Measurements from ENCODE around the gene ABCA5. TPM values are rescaled to one million over a fixed set of nuclear protein-coding genes. Genes with fewer than 3 reads are reported as not detected.

The ABCA5 gene
- total and polyA plus RNA-seq, 10 of the 15 experiments (the other 5 are each of a cell fraction or from before 2014, with no cell fraction given): 11.8 to 31.1 (median 18.1) TPM

DNA sequence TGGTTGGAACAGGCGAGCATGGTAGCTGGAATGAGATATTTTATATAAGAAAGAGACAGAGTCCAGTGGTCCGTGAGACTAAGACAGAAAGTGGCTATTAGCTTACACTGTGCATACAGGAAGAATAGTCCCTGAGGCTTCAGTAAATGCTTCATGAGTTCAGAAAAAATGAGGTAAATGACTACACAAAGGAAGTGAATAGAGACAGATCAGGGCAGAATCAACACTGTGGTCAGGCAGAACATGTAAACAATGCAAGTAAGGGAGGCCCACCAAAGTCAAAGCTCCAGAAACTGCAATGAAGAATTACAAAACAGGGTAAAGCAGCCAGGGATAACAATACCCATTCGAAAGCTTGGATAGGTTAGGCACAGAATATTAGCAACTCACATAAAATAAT is 103.1 kb downstream of the ABCA5 start:
- Histone ChIP-seq H3K79me2 (ENCODE audit: control insufficient read depth, insufficient read depth, low read length) (no peaks in the 10 kb centered on the region), H4K20me1 (ENCODE audit: control insufficient read depth, insufficient read depth) (no peaks in the 10 kb centered on the region), H3K4me3 (no peak overlapping the region), H3K27ac (ENCODE audit: control insufficient read depth, insufficient read depth) (no peak overlapping the region), H3K9ac (ENCODE audit: control insufficient read depth, insufficient read depth, low read length) (no peak overlapping the region), H3K27me3 (replicated peaks in 1 of 2; ENCODE audit: control insufficient read depth in 2 of 2, insufficient read depth in 2 of 2, low read length in 1 of 2) (no peaks in the 10 kb centered on the region), H3K4me2 (ENCODE audit: control insufficient read depth, insufficient read depth) (no peak overlapping the region; the same call in 1 of the 2 replicates), H2AFZ (ENCODE audit: control insufficient read depth, low read depth, low read length) (no peak overlapping the region), H3K36me3 (ENCODE audit: control insufficient read depth in 2 of 2, insufficient read depth in 2 of 2, low read length in 1 of 2) (no peaks in the 10 kb centered on the region), H3K4me1 (ENCODE audit: control insufficient read depth, insufficient read depth, low read length) (peaks cover 8% of the 10 kb centered on the region), H3K9me3 (replicated peaks; ENCODE audit: control insufficient read depth, insufficient read depth, low read length) (no peaks in the 10 kb centered on the region)
- ChIA-PET POLR2A (no interaction called here), SMC1A (ENCODE audit: uncharacterized antibody, unreplicated experiment) (interaction anchor here (0.5 to 3.1 kb wide), 15 partner anchors 11 to 878 kb away, joined by 3 to 13 read pairs (median 3); no protein-coding TSS in a partner anchor), RAD21 (ENCODE audit: unreplicated experiment) (interaction anchor here (1.1 to 3.1 kb wide), 6 partner anchors 11 to 447 kb away, joined by 3 to 8 read pairs (median 4); no protein-coding TSS in a partner anchor), CTCF (interaction anchor here (1.0 to 2.0 kb wide), 7 partner anchors 10 to 451 kb away, joined by 3 to 9 read pairs (median 4); no protein-coding TSS in a partner anchor)
- 37% methylated on average over 3 of the region's 3 CpGs for WGBS (ENCODE audit: insufficient coverage, insufficient replicate concordance, low lambda C conversion rate, missing lambda C conversion rate)
- ATAC-seq: peak; percentile 95
- FAIRE-seq: no peak
- BruUV-seq (replicated peaks): no TSS peak
- DNase-seq (ENCODE audit: low read depth, low spot score): peak; percentile 33
- TF ChIP-seq SPI1 (IDR thresholded peaks at IDR 0.05; ENCODE audit: borderline replicate concordance, insufficient read depth, low read depth, low read length) (peak; percentile 21; the same call in 1 of the 2 replicates), RUNX3 (IDR thresholded peaks at IDR 0.05; ENCODE audit: low read length) (peak; percentile 55), MTA2 (IDR thresholded peaks at IDR 0.05; ENCODE audit: low read depth) (0 out of 2 replicates have a peak, but pooled peaks have one; percentile 26), IKZF1 (conservative IDR thresholded peaks at IDR 0.05) (no peak), ATF7 (IDR thresholded peaks at IDR 0.05; ENCODE audit: low read depth) (peak; percentile 18; the same call in 1 of the 2 replicates)
- intact Hi-C loops (cut with micrococcal nuclease; ENCODE audit: unreplicated experiment) (loop anchor here (5.0 kb wide), 1 partner anchor 107 kb away; no protein-coding TSS in a partner anchor), in situ Hi-C loops (cut with MboI) (no loop called here)

DNA sequence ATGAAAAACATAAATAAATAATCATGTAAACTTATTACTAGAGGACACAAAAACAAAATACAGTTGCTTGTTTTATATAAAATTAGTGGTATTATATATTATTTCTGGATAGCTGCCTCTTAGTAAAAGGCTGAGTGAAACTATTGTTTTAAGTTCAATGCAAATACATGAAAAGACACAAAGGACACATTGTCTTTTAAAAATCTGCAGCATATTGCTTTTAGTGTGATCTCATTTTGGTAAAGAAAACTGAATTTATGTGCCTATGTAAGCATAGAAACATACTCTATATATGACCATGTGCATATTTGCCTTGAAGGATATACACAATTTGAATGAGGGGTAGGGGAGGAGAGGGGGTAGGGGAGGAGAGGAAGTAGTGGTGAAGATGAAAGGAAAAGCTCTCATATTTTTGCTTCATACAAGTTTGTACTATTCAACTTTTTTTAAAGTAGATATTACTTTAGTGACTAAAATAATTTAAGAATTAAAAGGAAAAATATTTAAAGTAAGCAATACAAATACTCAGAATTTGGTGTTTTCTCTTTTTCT is 104.2 kb downstream of the ABCA5 start:
- Histone ChIP-seq H3K27me3 (replicated peaks in 1 of 2; ENCODE audit: control insufficient read depth in 2 of 2, insufficient read depth in 2 of 2, low read length in 1 of 2) (no peaks in the 10 kb centered on the region), H2AFZ (ENCODE audit: control insufficient read depth, low read depth, low read length) (no peak overlapping the region), H3K79me2 (ENCODE audit: control insufficient read depth, insufficient read depth, low read length) (no peaks in the 10 kb centered on the region), H4K20me1 (ENCODE audit: control insufficient read depth, insufficient read depth) (no peaks in the 10 kb centered on the region), H3K4me3 (no peak overlapping the region), H3K9ac (ENCODE audit: control insufficient read depth, insufficient read depth, low read length) (no peak overlapping the region), H3K4me2 (ENCODE audit: control insufficient read depth, insufficient read depth) (no peak overlapping the region), H3K36me3 (ENCODE audit: control insufficient read depth in 2 of 2, insufficient read depth in 2 of 2, low read length in 1 of 2) (no peaks in the 10 kb centered on the region), H3K9me3 (replicated peaks; ENCODE audit: control insufficient read depth, insufficient read depth, low read length) (no peaks in the 10 kb centered on the region), H3K4me1 (ENCODE audit: control insufficient read depth, insufficient read depth, low read length) (peaks cover 4% of the 10 kb centered on the region), H3K27ac (ENCODE audit: control insufficient read depth, insufficient read depth) (no peak overlapping the region)
- ChIA-PET CTCF (interaction anchor here (1.0 to 2.0 kb wide), 4 partner anchors 11 to 450 kb away, joined by 4 to 9 read pairs (median 7); no protein-coding TSS in a partner anchor), SMC1A (ENCODE audit: uncharacterized antibody, unreplicated experiment) (interaction anchor here (0.6 to 3.1 kb wide), 6 partner anchors 12 to 451 kb away, joined by 3 to 13 read pairs (median 4); no protein-coding TSS in a partner anchor), RAD21 (ENCODE audit: unreplicated experiment) (interaction anchor here (1.3 to 1.4 kb wide), 2 partner anchors 10 to 12 kb away, joined by 3 to 5 read pairs; no protein-coding TSS in a partner anchor), POLR2A (interaction anchor here (1.0 kb wide), 1 partner anchor 38 kb away, joined by 3 read pairs; no protein-coding TSS in a partner anchor)
- FAIRE-seq: no peak
- no TSS peak for BruUV-seq (replicated peaks)
- peak; percentile 27; the same call in 1 of the 3 replicates for ATAC-seq
- in situ Hi-C loops (cut with MboI) (no loop called here), intact Hi-C loops (cut with micrococcal nuclease; ENCODE audit: unreplicated experiment) (loop anchor here (5.0 kb wide), 1 partner anchor 105 kb away; no protein-coding TSS in a partner anchor)
- no peak for DNase-seq (ENCODE audit: low read depth, low spot score)
- TF ChIP-seq, protein P1, sequence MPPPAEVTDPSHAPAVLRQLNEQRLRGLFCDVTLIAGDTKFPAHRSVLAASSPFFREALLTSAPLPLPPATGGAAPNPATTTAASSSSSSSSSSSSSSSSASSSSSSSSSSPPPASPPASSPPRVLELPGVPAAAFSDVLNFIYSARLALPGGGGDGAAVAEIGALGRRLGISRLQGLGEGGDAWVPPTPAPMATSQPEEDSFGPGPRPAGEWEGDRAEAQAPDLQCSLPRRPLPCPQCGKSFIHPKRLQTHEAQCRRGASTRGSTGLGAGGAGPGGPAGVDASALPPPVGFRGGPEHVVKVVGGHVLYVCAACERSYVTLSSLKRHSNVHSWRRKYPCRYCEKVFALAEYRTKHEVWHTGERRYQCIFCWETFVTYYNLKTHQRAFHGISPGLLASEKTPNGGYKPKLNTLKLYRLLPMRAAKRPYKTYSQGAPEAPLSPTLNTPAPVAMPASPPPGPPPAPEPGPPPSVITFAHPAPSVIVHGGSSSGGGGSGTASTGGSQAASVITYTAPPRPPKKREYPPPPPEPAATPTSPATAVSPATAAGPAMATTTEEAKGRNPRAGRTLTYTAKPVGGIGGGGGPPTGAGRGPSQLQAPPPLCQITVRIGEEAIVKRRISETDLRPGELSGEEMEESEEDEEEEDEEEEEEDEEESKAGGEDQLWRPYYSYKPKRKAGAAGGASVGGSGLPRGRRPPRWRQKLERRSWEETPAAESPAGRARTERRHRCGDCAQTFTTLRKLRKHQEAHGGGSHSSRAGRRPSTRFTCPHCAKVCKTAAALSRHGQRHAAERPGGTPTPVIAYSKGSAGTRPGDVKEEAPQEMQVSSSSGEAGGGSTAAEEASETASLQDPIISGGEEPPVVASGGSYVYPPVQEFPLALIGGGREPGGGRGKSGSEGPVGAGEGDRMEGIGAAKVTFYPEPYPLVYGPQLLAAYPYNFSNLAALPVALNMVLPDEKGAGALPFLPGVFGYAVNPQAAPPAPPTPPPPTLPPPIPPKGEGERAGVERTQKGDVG (CRISPR knock-in tag; IDR thresholded peaks at IDR 0.05): no peak
- TF ChIP-seq CBX5 (IDR thresholded peaks at IDR 0.05; ENCODE audit: low read depth) (no peak), IKZF1 (conservative IDR thresholded peaks at IDR 0.05) (no peak), ZZZ3 (IDR thresholded peaks at IDR 0.05; ENCODE audit: control insufficient read depth, insufficient read length, low read depth) (no peak), RBBP5 (conservative IDR thresholded peaks at IDR 0.05) (no peak), WRNIP1 (IDR thresholded peaks at IDR 0.05; ENCODE audit: borderline replicate concordance, low read depth, low read length) (no peak), HDAC2 (IDR thresholded peaks at IDR 0.05) (no peak), HCFC1 (IDR thresholded peaks at IDR 0.05; ENCODE audit: low read length) (no peak), POLR2AphosphoS2 (IDR thresholded peaks at IDR 0.05; ENCODE audit: low read depth, low read length) (no peak), ZNF217 (IDR thresholded peaks at IDR 0.05) (no peak), TAF1 (IDR thresholded peaks at IDR 0.05; ENCODE audit: borderline replicate concordance, low read depth, low read length) (no peak), MTA3 (IDR thresholded peaks at IDR 0.05; ENCODE audit: borderline replicate concordance, low read length) (no peak)

Measured in GM12878 (cell line).